ENCODE results near the gene PHOSPHO2. TPM values are rescaled to one million over a fixed set of nuclear protein-coding genes. Genes with fewer than 3 reads are reported as not detected.

PHOSPHO2 gene
- total RNA-seq: 3.5 and 5.5 TPM in 2 replicates

GRCh38 chr2:169694113-169694893 lies at the start of gene PHOSPHO2, which contains the start of gene CFAP210:
Gene PHOSPHO2, plus strand, starts transcription at chr2:169694469. Its CDS starts 6,503 bp downstream, at chr2:169700972.
Gene CFAP210, minus strand, starts transcription at chr2:169694405. Its CDS starts 78 bp downstream, at chr2:169694327.

Small RNA genes within 50 kb of the gene (small RNA-seq; reads per million reads assigned to genes)
- gene RF00432: not detected

Other genes with a start within 250 kb of the PHOSPHO2 start
- 5.0 and 5.8 TPM in 2 replicates for gene BBS5, start 215.0 kb upstream of the PHOSPHO2 start, total RNA-seq
- 0.97 TPM in 2 replicates for gene KLHL41, start 184.8 kb upstream of the PHOSPHO2 start, total RNA-seq
- gene FASTKD1, start 120.6 kb upstream of the PHOSPHO2 start, total RNA-seq: 18.0 and 19.8 TPM in 2 replicates
- 22.7 and 24.5 TPM in 2 replicates for gene PPIG, start 110.1 kb upstream of the PHOSPHO2 start, total RNA-seq
- gene CFAP210, start 64 bp upstream of the PHOSPHO2 start, total RNA-seq: 0.12 TPM in 1 of 2 replicates, not detected in the other
- 1.6 and 1.7 TPM in 2 replicates for gene KLHL23, start 39.4 kb downstream of the PHOSPHO2 start, total RNA-seq
- 55.7 and 62.9 TPM in 2 replicates for gene SSB, start 104.4 kb downstream of the PHOSPHO2 start, total RNA-seq
- gene METTL5, start 130.4 kb downstream of the PHOSPHO2 start, total RNA-seq: 28.1 and 31.6 TPM in 2 replicates
- 30.6 and 36.8 TPM in 2 replicates for gene UBR3, start 133.0 kb downstream of the PHOSPHO2 start, total RNA-seq

Data from hair follicle dermal papilla cell (primary cell).